HEK293 (cell line): ENCODE data around the gene LSS.

Experiments
- ELK4 ChIP-seq: IDR thresholded peaks from 2 replicates; pipeline ENCODE4 v1.6.1; 2011; ENCODE audit warnings: mild to moderate bottlenecking, low read depth, low read length, borderline replicate concordance
- GFI1B ChIP-seq: fragments of 450-650 bp; formaldehyde crosslinking; IDR thresholded peaks from 2 replicates; pipeline ENCODE4 v1.5.1; 2016; ENCODE audit warnings: missing biosample characterization, missing genetic modification characterization
- PRDM6 ChIP-seq: fragments of 450-650 bp; formaldehyde crosslinking; IDR thresholded peaks from 2 replicates; pipeline ENCODE4 v1.5.1; 2017; ENCODE audit warnings: missing biosample characterization, missing genetic modification characterization
- ZBTB21 ChIP-seq: fragments of 450-650 bp; formaldehyde crosslinking; IDR thresholded peaks from 2 replicates; pipeline ENCODE4 v1.5.1; 2017; ENCODE audit warnings: missing biosample characterization, missing genetic modification characterization
- ZNF114 ChIP-seq: fragments of 450-650 bp; formaldehyde crosslinking; IDR thresholded peaks from 2 replicates; pipeline ENCODE4 v1.5.0; 2017; ENCODE audit warnings: missing biosample characterization, missing genetic modification characterization
- ZNF223 ChIP-seq: fragments of 450-650 bp; formaldehyde crosslinking; IDR thresholded peaks from 2 replicates; pipeline ENCODE4 v1.5.1; 2016; ENCODE audit warnings: missing biosample characterization, missing genetic modification characterization
- ZNF658 ChIP-seq: fragments of 450-650 bp; formaldehyde crosslinking; IDR thresholded peaks from 2 replicates; pipeline ENCODE4; 2016; ENCODE audit warnings: missing biosample characterization, missing genetic modification characterization
- ZNF76 ChIP-seq: fragments of 450-650 bp; formaldehyde crosslinking; IDR thresholded peaks from 2 replicates; pipeline ENCODE4; 2016; ENCODE audit warnings: low read depth, missing biosample characterization, missing genetic modification characterization, borderline replicate concordance
- ZNF768 ChIP-seq: fragments of 450-650 bp; formaldehyde crosslinking; IDR thresholded peaks from 2 replicates; pipeline ENCODE4 v1.5.1; 2018; ENCODE audit warnings: missing biosample characterization, mild to moderate bottlenecking, missing genetic modification characterization
- TF ChIP-seq, protein P1 (sequence below): fragments of 450-650 bp; formaldehyde crosslinking; IDR thresholded peaks from 2 replicates; pipeline ENCODE4 v1.5.1; 2016; ENCODE audit warnings: missing biosample characterization, missing genetic modification characterization, low read depth
- TF ChIP-seq, protein P2 (sequence below): fragments of 450-650 bp; formaldehyde crosslinking; IDR thresholded peaks from 2 replicates; pipeline ENCODE4 v1.5.1; 2016; ENCODE audit warnings: missing biosample characterization, missing genetic modification characterization

GRCh38 chr21:46264690-46265144 lies 36.1 kb upstream of the LSS start:
- TF ChIP-seq ZNF114 (no peak), ELK4 (no peak), ZNF223 (tag by site-specific recombination) (no peak), PRDM6 (no peak), ZNF768 (tag by site-specific recombination) (no peak), ZBTB21 (tag by site-specific recombination) (no peak), ZNF658 (tag by site-specific recombination) (no peak), GFI1B (no peak), ZNF76 (tag by site-specific recombination) (no peak)
- TF ChIP-seq, protein P1, sequence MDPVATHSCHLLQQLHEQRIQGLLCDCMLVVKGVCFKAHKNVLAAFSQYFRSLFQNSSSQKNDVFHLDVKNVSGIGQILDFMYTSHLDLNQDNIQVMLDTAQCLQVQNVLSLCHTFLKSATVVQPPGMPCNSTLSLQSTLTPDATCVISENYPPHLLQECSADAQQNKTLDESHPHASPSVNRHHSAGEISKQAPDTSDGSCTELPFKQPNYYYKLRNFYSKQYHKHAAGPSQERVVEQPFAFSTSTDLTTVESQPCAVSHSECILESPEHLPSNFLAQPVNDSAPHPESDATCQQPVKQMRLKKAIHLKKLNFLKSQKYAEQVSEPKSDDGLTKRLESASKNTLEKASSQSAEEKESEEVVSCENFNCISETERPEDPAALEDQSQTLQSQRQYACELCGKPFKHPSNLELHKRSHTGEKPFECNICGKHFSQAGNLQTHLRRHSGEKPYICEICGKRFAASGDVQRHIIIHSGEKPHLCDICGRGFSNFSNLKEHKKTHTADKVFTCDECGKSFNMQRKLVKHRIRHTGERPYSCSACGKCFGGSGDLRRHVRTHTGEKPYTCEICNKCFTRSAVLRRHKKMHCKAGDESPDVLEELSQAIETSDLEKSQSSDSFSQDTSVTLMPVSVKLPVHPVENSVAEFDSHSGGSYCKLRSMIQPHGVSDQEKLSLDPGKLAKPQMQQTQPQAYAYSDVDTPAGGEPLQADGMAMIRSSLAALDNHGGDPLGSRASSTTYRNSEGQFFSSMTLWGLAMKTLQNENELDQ, result no peak
- TF ChIP-seq, protein P2, sequence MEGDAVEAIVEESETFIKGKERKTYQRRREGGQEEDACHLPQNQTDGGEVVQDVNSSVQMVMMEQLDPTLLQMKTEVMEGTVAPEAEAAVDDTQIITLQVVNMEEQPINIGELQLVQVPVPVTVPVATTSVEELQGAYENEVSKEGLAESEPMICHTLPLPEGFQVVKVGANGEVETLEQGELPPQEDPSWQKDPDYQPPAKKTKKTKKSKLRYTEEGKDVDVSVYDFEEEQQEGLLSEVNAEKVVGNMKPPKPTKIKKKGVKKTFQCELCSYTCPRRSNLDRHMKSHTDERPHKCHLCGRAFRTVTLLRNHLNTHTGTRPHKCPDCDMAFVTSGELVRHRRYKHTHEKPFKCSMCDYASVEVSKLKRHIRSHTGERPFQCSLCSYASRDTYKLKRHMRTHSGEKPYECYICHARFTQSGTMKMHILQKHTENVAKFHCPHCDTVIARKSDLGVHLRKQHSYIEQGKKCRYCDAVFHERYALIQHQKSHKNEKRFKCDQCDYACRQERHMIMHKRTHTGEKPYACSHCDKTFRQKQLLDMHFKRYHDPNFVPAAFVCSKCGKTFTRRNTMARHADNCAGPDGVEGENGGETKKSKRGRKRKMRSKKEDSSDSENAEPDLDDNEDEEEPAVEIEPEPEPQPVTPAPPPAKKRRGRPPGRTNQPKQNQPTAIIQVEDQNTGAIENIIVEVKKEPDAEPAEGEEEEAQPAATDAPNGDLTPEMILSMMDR (tag by site-specific recombination), result no peak
